Measurements from ENCODE around the gene GDPD4.
"Not testable (repeated sequence)": the region's sequence is repeated elsewhere in the genome, so short reads cannot be mapped to it uniquely, and the experiment has no call there.

The GDPD4 gene

DNA sequence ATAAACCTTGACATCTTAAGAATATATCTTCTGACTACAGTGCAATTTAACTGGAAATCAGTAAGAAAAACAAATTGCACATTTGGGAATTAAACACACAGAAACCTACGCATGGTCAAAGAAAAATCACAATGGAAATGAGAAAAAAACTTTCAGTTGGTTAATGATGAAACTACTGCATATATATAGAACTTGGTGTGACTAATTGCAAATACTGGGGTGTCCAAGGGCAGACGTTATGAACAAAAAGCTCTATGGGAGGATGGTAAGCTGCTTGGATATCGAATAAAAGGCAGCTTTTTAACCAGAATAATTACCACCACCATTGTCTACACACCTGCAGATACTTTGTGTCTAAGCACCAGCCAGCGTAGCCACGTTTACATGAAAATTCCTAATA is 791 bp downstream of the GDPD4 start:
- FAIRE-seq = no peak

DNA sequence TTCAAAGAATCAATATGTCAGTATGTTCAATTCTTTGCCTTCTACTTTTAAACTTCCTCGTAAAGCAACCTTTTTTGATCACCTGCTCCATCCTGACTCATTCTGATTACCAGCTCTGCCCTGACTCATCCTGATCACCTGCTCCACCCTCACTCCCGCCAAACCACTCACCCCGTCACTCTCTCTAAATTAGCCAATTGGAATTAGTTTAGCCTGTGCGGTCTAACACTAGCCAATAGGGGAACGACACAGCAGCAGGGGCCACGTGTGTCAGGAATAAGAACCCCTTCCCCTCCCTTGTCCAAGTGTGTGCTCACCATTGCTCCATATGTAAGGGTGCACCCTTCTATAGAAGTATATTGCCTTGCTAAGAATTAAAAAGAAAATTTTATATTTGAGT is 1.5 kb downstream of the GDPD4 start:
- FAIRE-seq; DNase-seq (ENCODE audit: extremely low spot score, insufficient read length, low read depth): not testable (repeated sequence)

More for the DNA sequence above, 791 bp downstream of the GDPD4 start:
- no peak for DNase-seq (ENCODE audit: extremely low spot score, insufficient read length, low read depth)

DNA sequence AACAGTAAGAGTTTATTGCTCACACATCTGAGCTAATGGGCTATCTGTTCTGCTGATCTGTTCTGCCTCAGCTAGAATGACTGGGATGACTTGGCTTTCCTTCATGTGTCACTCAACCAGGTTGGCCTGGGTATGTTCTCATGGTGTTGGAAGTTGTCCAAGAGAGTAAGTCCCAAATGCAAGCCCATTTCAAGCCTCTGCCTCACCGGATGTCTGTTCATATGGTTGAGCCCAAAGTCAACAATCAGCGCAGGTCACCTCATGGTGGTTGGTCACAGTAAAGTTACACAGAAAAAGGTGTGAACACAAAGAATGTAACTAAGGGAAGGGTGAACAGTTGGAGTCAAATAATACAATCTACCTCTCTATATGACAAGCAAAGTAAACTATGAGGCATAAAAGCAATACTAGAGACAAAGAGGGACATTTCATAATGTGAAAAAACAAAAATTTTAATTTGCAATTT is 1.9 kb downstream of the GDPD4 start:
- no peak for FAIRE-seq
- DNase-seq (ENCODE audit: extremely low spot score, insufficient read length, low read depth) = no peak

DNA sequence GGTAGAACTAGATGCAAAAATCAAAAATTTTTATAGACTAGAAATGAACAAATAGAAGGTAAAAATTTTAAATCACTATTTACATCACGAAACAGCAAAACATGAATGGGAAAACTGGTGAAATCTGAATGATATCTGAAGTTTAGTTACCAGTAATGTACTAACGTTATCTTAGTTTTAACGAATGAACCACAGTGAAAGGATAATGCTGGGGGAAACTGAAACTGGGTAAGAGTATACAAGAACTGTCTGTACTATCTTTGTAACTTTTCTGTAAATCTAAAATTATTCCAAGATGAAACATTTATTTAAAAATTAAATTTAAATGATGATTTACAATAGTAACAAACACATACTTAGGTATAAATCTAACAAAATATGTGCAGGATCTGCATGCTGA is 7.4 kb downstream of the GDPD4 start:
- DNase-seq (ENCODE audit: extremely low spot score, insufficient read length, low read depth) = no peak
- no peak for FAIRE-seq

DNA sequence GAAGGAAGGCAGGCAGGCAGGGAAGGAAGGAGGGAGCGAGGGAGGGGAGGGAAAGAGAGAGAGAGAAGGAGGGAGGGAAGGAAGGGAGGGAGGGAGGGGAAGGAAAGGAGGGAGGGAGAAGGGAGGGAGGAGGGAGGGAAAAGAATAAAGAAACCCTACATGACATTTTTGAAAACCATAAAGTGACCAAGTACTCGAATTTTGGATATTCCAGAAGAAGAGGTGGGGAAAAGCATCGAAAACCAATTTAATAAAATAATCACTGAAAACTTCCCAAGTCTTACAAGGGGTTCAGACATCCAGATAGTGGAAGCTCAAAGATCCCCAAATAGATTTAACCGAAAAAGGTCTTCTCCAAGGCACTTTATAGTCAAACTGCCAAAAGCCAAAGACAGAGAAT is 11.7 kb downstream of the GDPD4 start:
- FAIRE-seq (no peak), DNase-seq (ENCODE audit: extremely low spot score, insufficient read length, low read depth) (no peak)

DNA sequence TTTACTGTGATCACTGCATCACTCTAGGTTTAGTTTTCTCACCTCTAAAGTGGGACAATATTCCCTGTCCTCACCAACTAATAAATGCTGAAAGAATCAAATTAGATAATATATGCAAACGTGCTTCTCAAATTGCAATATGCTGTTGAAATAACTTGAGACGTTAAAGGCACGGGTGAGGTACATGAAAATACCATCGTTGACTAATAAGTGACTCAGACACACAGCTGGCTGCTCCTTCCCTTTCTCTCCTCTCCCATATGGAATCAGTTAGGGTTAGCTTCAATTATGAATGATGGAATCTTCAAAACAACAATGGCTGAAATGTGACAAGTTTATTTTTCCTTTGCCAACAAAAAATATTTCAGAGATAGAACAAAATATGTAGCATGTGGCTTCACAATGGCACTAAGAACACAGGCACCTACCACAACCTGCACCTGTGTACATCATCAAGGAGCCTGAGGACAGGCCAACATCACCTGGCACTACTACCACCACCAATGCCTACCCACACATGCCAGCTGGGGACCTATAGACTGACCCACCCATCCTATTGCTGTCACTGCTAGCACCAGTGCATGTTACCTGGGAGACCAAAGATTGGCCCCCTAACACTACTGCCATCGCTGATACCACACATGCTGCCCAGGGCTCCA is 13.7 kb downstream of the GDPD4 start:
- DNase-seq (ENCODE audit: extremely low spot score, insufficient read length, low read depth) (no peak), FAIRE-seq (no peak)

DNA sequence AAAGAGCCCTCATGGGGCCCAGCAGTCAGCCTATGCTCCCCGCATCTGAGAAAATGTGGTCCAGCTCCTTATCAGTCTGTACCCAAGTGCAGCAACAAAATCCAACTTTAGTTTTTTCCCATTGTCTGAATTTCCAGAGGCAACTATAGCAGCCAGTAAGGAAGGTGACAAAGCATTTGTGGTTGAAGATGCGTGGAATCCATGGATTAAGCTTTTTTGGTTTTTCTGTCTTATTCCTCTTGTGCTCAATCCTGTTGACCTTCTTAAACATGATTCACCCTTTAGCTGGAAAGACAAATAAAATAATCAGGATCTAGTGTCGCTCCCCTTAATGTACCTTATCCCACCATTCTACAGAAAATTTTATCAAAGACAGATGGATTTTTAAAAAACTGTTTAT is 14.3 kb downstream of the GDPD4 start:
- no peak for FAIRE-seq
- DNase-seq (ENCODE audit: extremely low spot score, insufficient read length, low read depth) = no peak

DNA sequence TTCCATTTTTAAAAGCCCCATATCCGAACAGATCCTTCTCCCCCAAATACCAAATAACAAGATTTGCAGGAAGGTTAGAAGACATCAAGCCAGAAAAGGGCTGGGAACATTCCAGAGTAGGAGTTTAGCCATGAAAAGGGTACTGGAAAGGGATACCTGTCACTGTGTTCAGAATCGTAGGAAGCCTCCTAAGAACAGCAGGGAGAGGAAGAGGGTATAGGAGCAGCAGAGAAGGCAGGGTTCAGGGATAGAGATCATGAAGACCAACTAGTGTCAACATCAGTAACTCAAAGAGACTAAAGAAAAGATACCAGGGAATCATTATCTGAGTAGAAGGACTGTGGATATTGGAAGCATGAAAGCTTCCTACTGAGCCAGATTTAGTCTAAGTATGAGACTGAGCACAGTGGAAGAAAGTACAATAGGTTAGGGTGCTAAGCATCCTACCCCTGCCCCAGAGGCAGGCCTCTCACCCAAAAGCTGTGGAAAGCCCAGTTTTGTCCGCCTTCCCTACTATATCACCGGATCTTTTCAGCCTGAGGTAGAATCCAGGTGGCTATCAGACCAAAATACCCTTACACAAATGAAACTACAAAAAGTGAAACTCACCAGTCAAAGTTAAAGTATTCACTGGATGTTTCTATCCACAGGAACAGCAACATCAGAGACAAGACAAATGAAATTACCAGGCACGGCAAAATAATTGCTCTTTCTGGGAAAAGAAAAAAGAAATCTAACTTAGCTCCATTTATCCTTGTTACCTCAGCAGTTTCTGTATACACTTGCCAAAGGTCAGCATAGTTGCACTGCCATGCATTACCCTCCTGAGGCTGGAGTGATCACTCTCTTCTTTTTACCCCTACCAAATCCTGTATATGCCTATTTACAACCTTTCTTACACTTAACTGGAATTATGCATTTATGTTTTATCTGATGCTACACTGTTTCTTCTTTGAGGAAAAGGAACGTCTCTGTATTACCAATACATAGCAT is 16.7 kb downstream of the GDPD4 start:
- DNase-seq (ENCODE audit: extremely low spot score, insufficient read length, low read depth) (no peak), FAIRE-seq (no peak)

DNA sequence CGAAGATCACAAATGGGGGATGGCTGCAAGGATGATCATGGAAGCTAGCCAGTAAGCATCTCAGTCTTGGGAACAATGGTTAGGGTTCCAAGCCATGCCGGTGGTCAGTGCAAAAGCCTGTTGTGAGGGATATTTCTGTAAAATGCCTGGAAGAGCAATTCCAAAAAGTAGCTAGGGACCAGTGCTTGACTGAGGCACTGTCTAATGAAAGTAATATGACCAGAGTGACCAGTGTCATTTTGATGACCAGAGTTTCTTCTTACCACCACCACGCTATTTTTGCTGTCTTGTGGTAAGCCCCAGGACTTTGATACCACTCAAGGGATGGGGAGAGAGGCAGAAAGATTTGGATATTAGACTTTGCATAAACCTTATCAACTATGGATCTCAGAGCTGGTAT is 18.4 kb downstream of the GDPD4 start:
- FAIRE-seq (no peak), DNase-seq (ENCODE audit: extremely low spot score, insufficient read length, low read depth) (no peak)

DNA sequence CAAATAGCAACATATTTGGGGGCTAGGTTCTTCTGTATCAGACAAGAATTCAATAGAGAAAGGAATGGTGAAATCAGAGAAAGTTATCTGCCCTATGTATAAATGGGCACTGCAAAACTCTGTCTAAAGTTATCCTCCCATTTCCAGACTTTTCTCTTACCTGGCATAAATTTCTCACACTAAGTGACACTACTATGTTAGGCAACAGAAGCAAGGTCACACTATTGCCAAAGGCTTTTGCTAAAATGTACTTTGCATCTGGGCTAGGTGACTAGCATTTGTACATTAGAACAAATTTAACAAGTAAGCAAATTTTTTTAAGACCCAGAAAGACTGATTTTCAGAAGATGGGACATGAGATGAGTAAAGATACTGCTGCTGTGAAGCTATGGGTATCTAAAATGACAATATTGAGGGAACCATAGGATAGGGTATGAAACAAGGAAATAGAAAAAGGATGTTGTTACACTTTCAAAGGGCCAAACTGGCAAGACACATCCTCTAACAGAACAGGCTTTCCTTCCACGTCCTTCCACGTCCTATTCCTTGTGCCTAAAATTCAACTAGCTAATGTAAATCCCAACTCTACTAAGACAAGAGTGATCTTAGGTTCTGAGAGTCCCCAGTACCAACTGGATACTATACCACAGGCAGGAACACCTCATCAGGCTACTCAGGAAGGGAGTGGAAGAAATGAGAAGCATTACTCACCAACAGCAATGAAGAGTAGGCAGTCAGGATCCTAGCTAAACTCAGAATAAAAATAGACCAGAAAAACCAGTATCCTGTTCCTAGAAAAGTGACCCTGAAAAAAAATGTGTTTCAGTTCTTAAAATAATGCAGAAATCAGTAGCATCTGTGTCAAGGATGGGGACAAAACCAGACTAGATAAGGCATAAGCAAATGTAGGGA is 22.6 kb downstream of the GDPD4 start:
- DNase-seq (ENCODE audit: extremely low spot score, insufficient read length, low read depth) (no peak), FAIRE-seq (no peak)

DNA sequence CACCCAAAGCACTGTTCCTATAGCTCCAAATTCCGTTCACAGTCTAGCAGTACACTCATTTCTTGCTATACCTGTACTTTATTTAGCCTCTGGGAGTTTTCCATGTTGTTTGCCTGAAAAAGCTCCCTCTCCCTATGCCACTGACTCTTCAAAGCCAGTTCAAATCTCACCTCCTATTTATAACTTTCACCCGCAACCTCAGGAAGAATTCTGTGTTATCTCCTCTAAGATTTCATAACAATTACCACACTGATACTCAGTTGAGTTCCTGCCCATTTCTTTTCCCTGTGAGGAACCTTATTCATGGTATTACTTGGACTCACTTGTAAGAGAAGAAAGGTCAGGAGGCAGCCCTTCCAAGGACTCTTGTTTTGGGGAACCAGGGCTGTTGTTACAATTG is 25.2 kb downstream of the GDPD4 start:
- FAIRE-seq = no peak
- DNase-seq (ENCODE audit: extremely low spot score, insufficient read length, low read depth) = no peak

DNA sequence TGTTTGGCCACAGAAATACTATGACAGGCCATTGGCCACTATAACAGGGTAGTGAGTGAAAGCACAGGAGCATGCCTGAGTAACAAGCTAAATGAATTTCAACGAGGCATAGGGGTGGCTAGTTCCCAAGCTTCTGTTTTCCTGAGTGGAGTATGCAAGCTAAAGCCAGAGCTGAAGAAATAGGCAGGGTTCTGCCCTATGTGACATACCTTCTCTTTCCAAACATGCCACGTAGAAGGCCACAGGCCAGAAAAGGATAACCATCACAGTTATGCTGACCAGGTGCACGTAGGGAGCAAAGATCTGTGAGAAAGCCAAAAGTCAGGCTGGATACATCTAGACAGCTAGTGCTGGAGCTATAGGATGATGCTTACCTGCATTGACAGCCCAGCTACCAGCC is 30.6 kb downstream of the GDPD4 start:
- FAIRE-seq (no peak), DNase-seq (ENCODE audit: extremely low spot score, insufficient read length, low read depth) (no peak)

DNA sequence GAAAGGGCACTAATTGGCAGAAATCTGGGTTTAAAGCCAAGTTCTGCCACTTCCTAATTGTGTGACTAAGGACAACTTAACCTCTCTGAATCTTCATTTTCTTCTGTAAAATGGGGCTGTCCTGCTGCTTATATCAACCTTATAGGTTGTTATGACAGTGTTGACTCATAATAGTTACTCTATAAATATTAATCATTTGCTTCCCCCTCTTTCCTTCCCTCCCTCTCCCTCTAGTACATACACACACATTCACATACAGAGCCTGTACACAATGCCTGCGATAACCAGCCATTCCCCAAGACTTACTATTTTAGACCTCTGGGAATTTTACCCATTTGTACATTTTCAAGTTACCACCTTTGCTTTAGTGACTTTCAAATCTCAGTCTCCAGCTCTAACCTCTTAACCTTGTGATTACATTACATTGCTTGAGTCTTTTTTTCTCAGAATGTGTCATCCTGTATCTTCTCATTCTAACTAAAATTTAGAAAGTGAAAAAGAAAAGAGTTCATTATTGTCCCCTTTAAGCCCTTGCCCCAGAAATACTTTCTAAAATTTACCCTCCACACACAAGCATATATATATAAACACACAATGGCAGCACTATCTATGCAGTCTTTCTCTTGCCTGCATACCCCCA is 31.9 kb downstream of the GDPD4 start:
- no peak for DNase-seq (ENCODE audit: extremely low spot score, insufficient read length, low read depth)
- FAIRE-seq = no peak

DNA sequence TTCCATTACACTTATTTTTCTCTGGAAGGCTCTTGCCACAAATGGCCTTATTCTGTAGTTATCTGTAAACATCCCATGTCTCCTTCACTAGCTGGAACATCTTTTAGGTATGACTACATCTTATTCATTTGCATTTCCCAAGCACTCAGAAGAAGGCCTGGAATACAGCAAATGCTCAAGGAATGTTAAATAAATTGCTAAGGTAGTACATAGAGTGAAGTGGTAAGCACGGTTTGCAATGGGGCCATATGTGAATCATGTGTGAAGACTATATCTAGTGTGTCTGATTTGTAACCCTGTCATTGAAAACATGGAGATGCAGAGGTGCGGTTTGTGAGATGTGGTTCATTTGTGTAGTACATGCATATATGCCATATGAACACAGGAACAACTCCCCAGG is 33.5 kb downstream of the GDPD4 start:
- FAIRE-seq = no peak
- DNase-seq (ENCODE audit: extremely low spot score, insufficient read length, low read depth) = no peak

DNA sequence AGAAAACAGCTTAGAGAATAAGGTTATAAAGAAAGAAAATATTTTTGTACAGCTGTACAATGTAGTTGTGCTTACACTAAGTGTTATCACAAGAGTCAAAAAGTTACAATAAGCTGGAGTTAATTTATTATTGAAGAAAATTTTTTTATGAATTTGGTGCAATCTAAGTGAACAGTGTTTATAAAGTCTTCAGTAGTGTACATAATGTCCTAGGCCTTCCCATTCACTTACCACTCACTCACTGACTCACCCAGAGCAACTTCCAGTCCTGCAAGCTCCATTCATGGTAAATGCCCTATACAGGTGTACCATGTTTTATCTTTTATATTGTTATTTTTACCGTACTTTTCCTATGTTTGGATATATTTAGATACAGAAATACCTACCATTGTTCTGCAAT is 34.7 kb downstream of the GDPD4 start:
- DNase-seq (ENCODE audit: extremely low spot score, insufficient read length, low read depth) (no peak), FAIRE-seq (no peak)

DNA sequence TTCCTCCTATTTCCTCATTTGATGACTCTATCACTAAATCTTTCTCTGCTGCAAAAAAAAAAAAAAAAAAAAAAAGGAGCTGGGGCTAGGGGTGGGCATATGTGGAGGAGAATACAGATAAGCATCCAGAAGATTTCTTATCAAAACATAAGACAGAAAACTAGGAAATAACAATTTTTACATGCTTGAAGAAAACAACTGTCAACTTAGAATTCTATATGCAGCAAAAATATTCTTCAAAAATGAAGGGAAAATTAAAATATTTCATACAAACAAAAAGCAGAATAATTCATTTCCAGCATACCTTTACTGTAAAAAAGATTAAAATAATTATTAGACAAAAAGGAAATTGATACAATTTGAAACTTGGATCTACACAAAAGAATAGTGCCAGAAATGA is 38.7 kb downstream of the GDPD4 start:
- DNase-seq (ENCODE audit: extremely low spot score, insufficient read length, low read depth) (no peak), FAIRE-seq (no peak)

DNA sequence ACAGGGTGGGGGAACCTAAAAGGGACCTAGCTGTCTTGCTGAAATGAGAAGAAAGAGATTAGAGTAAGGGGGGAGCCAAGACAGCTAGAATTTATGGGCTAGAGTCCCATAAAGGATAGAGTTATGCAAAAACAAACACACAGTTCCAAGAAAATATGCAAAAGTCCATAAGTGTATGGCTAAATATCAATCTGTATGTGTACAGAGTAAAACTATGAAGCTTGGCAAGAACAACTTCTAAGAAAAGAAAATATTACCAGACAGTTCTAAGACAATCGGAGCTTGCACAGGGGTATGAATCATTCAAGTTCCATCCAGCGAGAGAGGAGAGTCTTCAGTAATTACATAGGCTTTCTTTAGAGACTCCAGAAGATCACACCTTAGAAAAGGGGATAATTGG is 41.8 kb downstream of the GDPD4 start:
- DNase-seq (ENCODE audit: extremely low spot score, insufficient read length, low read depth) (no peak), FAIRE-seq (no peak)

DNA sequence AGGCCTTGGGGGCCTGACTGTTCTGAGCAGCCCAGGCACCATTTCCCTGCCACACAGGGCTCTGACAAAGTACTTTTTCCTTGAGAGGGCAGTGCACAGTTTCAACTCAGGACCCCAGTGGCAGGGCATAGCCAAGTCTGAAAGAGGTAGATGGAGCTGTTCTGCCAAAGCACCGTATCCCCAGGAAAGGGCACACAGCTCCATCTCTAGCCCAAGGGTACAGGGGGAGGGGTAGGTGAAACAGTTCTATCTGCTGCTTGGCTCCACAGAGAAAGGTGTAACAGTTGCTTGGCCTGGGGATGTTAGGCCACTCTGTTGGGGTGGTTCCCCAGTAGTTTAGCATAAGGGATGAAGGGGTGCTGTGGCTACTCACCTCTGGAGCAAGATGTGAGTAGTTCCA is 47.8 kb downstream of the GDPD4 start:
- FAIRE-seq = no peak
- no peak for DNase-seq (ENCODE audit: extremely low spot score, insufficient read length, low read depth)

DNA sequence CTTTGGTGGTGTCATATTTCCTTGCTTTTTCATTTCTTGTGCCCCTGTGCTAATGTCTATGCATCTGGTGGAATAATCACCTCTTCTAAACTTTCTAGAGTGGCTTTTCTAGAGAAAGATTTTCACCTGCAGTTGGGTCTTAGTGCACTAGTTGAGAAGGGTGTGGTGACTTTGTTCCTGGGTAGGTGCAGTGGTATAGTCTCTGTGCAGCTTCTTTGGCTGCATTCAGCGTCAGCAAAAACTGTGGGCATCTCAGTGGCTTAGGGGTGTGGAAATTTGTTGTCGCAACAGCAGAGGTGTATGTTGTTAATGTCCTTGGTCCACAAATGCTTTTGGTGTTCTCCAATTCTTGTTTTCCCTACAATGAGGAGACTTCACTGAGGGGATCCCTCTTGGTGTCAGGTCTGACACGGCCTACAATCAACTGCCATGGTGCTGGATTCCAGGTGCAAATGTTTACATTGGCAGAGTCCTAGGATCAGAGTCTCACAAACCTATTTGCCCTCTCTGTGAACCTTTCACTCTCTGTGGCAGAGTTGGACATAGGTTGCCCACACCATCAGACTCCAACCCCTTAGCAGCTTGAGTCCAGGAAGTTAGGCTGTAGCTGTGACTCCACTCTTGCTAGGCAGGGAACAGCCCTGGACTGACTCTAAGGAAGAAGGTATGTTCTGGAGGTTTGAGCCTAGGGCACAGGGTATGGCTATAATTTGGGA is 48.8 kb downstream of the GDPD4 start:
- no peak for FAIRE-seq
- no peak for DNase-seq (ENCODE audit: extremely low spot score, insufficient read length, low read depth)
